A549 (cell line): ENCODE measurements around the gene GPR22.

Source experiments
- JUN ChIP-seq, 2 experiments: fragments of >200 bp; sonication (Bioruptor Twin); formaldehyde crosslinking; IDR thresholded peaks; 2 replicates in 1 of 2; 3 replicates in 1 of 2; pipeline ENCODE4 v1.6.1; 2016 to 2017
- POLR2A ChIP-seq: IDR thresholded peaks from 2 replicates; pipeline ENCODE4 v1.6.1; 2012; ENCODE audit warnings: mild to moderate bottlenecking, low read length
- TF ChIP-seq, protein P1 (sequence below): fragments of >200 bp; sonication (Bioruptor Twin); formaldehyde crosslinking; IDR thresholded peaks from 3 replicates; pipeline ENCODE4 v1.5.1; 2016
- TF ChIP-seq, protein P2 (sequence below): fragments of >200 bp; sonication (Bioruptor Twin); formaldehyde crosslinking; IDR thresholded peaks from 3 replicates; pipeline ENCODE4 v1.6.1; 2016

DNA sequence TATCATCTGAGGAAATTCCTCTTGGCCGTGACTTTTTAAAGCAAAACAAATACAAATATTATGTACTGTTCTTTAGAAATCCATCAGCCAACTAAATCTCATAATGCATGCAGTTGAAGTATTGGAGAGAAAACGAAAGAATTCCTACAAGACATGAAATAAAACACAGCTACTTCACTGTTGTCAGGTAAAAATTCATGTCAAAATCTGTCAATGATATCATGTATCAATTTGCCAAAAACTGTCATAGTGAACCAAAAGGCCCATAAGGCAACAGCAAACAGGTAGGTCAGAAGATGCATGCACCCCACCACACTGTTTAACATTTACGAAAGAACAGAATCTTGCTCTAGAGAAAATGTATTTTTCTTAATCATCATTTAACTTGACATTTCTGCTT lies 2.3 kb downstream of the GPR22 start:
- TF ChIP-seq, protein P1, sequence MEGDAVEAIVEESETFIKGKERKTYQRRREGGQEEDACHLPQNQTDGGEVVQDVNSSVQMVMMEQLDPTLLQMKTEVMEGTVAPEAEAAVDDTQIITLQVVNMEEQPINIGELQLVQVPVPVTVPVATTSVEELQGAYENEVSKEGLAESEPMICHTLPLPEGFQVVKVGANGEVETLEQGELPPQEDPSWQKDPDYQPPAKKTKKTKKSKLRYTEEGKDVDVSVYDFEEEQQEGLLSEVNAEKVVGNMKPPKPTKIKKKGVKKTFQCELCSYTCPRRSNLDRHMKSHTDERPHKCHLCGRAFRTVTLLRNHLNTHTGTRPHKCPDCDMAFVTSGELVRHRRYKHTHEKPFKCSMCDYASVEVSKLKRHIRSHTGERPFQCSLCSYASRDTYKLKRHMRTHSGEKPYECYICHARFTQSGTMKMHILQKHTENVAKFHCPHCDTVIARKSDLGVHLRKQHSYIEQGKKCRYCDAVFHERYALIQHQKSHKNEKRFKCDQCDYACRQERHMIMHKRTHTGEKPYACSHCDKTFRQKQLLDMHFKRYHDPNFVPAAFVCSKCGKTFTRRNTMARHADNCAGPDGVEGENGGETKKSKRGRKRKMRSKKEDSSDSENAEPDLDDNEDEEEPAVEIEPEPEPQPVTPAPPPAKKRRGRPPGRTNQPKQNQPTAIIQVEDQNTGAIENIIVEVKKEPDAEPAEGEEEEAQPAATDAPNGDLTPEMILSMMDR = no peak
- no peak for TF ChIP-seq JUN (IDR thresholded peaks at IDR 0.05)
- TF ChIP-seq, protein P2, sequence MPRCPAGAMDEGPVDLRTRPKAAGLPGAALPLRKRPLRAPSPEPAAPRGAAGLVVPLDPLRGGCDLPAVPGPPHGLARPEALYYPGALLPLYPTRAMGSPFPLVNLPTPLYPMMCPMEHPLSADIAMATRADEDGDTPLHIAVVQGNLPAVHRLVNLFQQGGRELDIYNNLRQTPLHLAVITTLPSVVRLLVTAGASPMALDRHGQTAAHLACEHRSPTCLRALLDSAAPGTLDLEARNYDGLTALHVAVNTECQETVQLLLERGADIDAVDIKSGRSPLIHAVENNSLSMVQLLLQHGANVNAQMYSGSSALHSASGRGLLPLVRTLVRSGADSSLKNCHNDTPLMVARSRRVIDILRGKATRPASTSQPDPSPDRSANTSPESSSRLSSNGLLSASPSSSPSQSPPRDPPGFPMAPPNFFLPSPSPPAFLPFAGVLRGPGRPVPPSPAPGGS = no peak
- TF ChIP-seq POLR2A = no peak
